Naive thymus-derived CD8-positive, alpha-beta T cell (primary cell): ENCODE results near the gene RNU1-4. TPM values are rescaled to one million over a fixed set of nuclear protein-coding genes. Genes with fewer than 3 reads are reported as not detected.
A peak's percentile ranks its signal among the peaks of the same experiment; 100 is the strongest.
"Not testable (repeated sequence)": the region's sequence is repeated elsewhere in the genome, so short reads cannot be mapped to it uniquely, and the experiment has no call there.

ENCODE experiments used
- ATAC-seq, 2 donors: fragments of 150-1000 bp; cut with Tn5 transposase in 1 of 2; sonication (Bioruptor Pico), chemical (Tn5 transposase) in 1 of 2; 1 replicate in 1 of 2; 2 replicates in 1 of 2; pipeline ENCODE4 v1.10.0; 2021; ENCODE audit warnings: mild to moderate bottlenecking in 2 of 2, moderate library complexity in 2 of 2
- POLR2A ChIA-PET: fragments of 350-600 bp; sonication (Branson Sonifier 250); formaldehyde crosslinking; loops from one replicate; lab custom pipeline; 2021; ENCODE audit warnings: antibody characterized with exemption; lab: Charles Lee
- DNase-seq, 10 donors: peaks; one replicate each; pipeline versions ENCODE4 v3.0.0 to v3.0.0-alpha.2; 2020 to 2022
- H3K27ac Mint-ChIP-seq, 10 donors: one replicate each; pipeline ENCODE4 v1.8.0; 2020 to 2022; ENCODE audit warnings: mild to moderate bottlenecking in 10 of 10, mixed read lengths in 10 of 10, moderate library complexity in 4 of 10, inconsistent platforms in 1 of 10
- H3K27me3 Mint-ChIP-seq, 5 donors: one replicate each; pipeline ENCODE4 v1.8.0; 2021 to 2022; ENCODE audit warnings: mixed read lengths in 5 of 5
- H3K36me3 Mint-ChIP-seq, 3 donors: one replicate each; pipeline ENCODE4 v1.8.0; 2020 to 2022; ENCODE audit warnings: mixed read lengths in 3 of 3, mild to moderate bottlenecking in 2 of 3, inconsistent platforms in 1 of 3
- H3K4me1 Mint-ChIP-seq, 4 donors: one replicate each; pipeline ENCODE4 v1.8.0; 2021 to 2022; ENCODE audit warnings: mixed read lengths in 4 of 4
- H3K4me3 Mint-ChIP-seq, 10 donors: one replicate each; pipeline ENCODE4 v1.8.0; 2020 to 2022; ENCODE audit warnings: mild to moderate bottlenecking in 10 of 10, mixed read lengths in 10 of 10, moderate library complexity in 6 of 10, inconsistent platforms in 1 of 10
- H3K9me3 Mint-ChIP-seq, 9 donors: one replicate each; pipeline ENCODE4 v1.8.0; 2020 to 2022; ENCODE audit warnings: mixed read lengths in 9 of 9, mild to moderate bottlenecking in 3 of 9, inconsistent platforms in 1 of 9, moderate library complexity in 1 of 9
- polyA plus RNA-seq, 3 donors: library from polyadenylated mRNA; unstranded; fragments of 300-500 nt; fragmentation: Illumina TruSeq; gene quantifications; one replicate each; pipeline ENCODE4 v1.2.3, GENCODE V29; 2021
- total RNA-seq, 8 experiments: library from RNA in 2 of 8; stranded (reverse) in 2 of 8; gene quantifications; one replicate each; pipeline ENCODE4 v1.2.3 and lab custom pipeline; 2021 to 2026

The RNU1-4 gene
- total and polyA plus RNA-seq, 5 experiments from 2014 or later = 22.6 to 3,916 (median 3,449) TPM; not detected in 2

DNA sequence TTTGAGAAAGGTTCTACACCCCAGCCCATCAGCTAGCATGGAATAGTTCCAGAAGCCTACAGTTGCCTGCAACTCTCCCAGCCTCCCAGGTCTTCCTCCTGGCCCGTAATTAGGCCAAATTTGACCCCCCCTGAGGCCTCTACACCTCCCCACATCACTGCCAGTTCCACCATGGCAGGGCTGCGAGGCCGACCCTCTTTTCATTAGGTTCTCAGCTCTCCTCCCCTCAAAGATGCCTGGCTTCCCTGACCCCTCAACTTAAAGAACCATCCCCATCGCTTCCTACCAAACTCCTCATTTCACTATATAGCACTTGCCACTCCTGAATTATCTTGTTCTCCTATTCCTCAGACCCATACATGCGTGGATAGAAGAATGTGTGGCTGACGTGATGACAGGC lies 27.3 kb upstream of the RNU1-4 start:
- H3K36me3 Mint-ChIP-seq, ATAC-seq, POLR2A ChIA-PET, H3K27ac Mint-ChIP-seq, H3K4me3 Mint-ChIP-seq, DNase-seq, H3K9me3 Mint-ChIP-seq, H3K4me1 Mint-ChIP-seq: not testable (repeated sequence)
- peaks cover 0 to 17% (median 10%) of the 10 kb centered on the region in 5 donors for H3K27me3 Mint-ChIP-seq

DNA sequence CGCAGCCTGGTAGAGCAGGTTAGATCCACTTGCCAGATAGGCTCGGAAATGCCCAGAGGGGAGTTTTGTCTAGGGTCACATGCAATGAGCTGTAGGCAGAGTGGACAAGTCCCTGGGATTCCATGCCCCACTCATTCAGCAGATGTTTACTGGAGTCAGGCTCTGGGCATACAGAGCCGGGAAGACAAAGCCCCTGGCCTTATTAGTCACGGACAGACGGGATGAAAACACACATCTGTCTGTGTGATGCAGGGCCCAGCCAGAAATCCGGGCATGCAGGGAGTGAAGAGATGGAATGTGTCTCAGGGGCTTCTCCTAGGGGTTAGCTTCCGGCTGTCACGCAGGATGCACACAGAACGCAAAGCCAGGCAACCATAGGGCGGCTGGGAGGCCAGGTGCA lies 26.8 kb upstream of the RNU1-4 start:
- H3K4me3 Mint-ChIP-seq, H3K36me3 Mint-ChIP-seq, H3K27ac Mint-ChIP-seq, H3K9me3 Mint-ChIP-seq, DNase-seq, H3K4me1 Mint-ChIP-seq, POLR2A ChIA-PET, ATAC-seq: not testable (repeated sequence)
- H3K27me3 Mint-ChIP-seq = peaks cover 0 to 17% (median 10%) of the 10 kb centered on the region in 5 donors

DNA sequence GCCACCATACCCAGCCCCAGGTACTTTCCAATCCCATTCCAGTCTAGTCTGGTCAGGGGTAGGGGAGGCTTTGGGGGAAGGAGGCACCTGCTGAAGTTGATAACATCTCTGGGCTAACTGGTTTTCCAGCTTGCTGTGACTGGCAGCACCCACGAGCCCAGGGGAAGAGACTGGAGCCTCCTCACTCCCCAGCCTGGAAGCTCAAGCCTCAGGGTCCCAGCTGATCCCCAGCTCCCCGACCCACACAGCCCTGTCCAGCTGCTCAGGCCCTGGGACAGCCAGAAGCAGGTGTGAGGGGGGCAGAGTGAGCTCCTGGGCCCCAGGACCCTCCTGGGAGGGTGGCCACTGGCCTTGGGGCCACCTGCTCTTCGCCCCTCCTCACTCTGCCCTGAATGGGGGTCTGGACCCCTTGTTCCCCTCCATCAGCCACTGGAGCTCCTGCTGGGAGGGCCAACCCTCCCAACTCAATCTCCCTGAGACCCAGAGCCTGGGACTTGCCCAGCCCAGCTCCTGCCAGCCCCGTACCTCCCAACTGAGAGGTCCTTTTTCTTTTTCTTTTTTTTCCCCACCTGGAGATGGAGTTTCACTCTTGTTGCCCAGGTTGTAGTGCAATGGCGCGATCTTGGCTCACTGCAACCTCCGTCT lies 23.5 kb upstream of the RNU1-4 start:
- peak overlapping the region in 1 of 10 donors; percentile 52 for H3K27ac Mint-ChIP-seq
- peaks cover 3 to 39% (median 19%) of the 10 kb centered on the region in 5 donors for H3K27me3 Mint-ChIP-seq
- ATAC-seq = no peak
- no peaks in the 10 kb centered on the region for H3K36me3 Mint-ChIP-seq
- no peaks in the 10 kb centered on the region for H3K4me1 Mint-ChIP-seq
- no peak for DNase-seq
- no peaks in the 10 kb centered on the region for H3K9me3 Mint-ChIP-seq
- POLR2A ChIA-PET = no interaction called here
- H3K4me3 Mint-ChIP-seq = no peak overlapping the region

DNA sequence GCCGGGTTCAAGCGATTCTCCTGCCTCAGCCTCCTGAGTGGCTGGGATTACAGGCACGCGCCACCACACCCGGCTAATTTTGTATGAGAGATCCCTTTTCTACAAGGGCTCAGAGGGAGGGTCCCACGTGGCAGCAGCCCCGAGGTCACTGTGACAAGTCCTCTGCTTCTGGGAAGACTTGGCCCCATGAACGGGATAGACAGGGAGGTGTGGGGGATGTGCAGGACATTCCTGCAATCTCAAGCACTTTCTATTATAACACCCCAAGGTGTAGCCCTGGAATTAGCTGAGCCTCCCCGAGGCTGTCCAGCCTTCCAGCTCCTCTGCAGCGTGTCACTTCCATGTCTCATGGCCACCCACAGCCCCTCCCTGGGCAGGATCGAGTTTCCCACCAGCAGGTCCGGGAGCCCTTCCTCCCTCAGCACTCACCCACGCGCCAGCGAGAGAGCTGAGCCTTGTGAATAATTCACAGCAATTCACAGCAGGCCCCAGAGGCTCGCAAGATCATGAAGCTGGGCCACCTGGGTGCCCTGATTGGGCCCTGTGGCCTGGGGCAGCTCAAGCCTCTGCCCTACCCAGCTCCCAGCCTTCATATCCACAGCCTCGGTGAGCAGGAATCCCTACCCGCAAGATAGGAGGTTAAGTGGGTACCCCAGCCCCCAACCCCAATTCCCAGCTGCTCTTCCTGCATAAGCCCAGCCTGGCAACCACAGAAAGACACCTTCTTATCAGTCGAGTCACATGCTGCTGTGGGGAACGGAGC lies 22.8 kb upstream of the RNU1-4 start:
- H3K4me3 Mint-ChIP-seq = no peak overlapping the region
- DNase-seq (peak in 1 of 10 donors; percentile 2), ATAC-seq (no peak)
- POLR2A ChIA-PET = no interaction called here
- no peaks in the 10 kb centered on the region for H3K9me3 Mint-ChIP-seq
- no peaks in the 10 kb centered on the region for H3K36me3 Mint-ChIP-seq
- H3K27me3 Mint-ChIP-seq = peaks cover 3 to 39% (median 19%) of the 10 kb centered on the region in 5 donors
- no peaks in the 10 kb centered on the region for H3K4me1 Mint-ChIP-seq
- H3K27ac Mint-ChIP-seq = no peak overlapping the region

DNA sequence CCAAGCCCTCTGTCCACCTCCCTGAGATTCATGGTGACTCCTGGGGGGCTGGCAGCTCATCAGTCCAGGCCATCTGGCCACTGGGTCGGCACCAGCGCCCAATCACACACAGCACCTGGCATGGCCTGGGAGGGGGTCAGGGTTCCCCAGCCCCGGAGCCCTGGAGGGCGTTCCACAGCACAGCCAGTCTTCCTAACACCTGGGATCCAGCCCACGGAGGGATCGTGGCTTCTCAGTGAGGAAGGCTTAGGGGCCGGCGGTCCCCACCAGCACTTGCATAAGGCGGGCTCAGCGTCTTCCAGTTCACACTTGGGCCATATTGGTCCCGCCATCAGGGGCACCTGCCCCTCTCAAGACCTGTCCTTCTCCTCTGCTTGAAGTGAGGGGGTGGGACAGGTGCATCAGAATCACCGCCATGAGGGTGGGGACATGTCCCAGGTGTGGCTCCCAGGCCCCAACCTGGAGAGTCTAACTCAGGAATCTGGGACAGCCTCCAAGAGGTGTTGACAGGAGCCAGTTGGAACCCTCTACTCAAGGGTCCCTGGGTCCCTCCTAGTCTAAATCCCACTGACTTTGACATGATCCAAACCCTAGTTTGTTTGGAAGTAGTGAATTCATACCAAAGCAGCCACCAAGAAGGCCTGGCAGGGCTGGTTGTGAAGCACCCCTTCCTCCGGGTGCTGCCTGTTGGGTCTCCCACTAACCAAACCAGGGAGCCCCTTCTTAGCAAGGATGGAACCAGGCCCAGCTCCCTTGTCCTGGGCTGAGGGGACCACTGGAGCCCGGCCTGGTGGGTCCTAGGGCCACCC lies 22.0 kb upstream of the RNU1-4 start:
- DNase-seq = peak in 1 of 10 donors; percentile 66
- H3K9me3 Mint-ChIP-seq, H3K4me1 Mint-ChIP-seq, H3K4me3 Mint-ChIP-seq, ATAC-seq, H3K36me3 Mint-ChIP-seq, H3K27ac Mint-ChIP-seq, POLR2A ChIA-PET: not testable (repeated sequence)
- peaks cover 3 to 39% (median 19%) of the 10 kb centered on the region in 5 donors for H3K27me3 Mint-ChIP-seq

DNA sequence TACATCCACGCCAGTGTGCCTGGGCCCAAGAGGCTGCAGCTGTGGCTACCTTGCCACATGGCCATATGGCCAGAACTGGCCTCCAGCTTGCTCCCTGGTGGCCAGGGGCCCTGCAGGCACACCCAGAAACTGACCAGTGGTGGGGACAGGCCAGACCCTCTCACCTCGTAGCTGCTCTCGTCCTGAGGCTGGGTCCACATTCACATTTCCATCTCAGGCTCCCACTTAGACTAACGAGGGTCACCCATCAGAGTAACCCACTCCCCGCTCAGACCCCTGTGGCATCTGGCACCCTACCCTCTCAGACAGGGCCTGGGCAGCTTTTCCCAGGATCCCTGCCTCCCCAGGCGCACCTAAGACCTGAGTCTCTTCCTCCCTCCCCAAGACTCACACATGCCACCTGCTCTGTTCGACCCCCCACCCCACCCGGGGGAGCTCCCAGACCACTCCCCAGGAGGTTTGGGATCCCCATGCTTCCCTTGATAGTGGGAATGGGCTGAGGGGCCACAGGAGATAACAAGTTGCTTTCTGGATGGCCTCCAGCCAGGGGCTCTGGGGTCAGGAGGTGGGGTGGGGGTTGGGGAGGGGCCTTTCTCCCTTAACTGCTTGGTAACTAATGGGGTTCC lies 21.3 kb upstream of the RNU1-4 start:
- POLR2A ChIA-PET = no interaction called here
- H3K36me3 Mint-ChIP-seq = no peaks in the 10 kb centered on the region
- H3K27ac Mint-ChIP-seq = peak overlapping the region in 2 of 10 donors; percentile 14 to 40

DNA sequence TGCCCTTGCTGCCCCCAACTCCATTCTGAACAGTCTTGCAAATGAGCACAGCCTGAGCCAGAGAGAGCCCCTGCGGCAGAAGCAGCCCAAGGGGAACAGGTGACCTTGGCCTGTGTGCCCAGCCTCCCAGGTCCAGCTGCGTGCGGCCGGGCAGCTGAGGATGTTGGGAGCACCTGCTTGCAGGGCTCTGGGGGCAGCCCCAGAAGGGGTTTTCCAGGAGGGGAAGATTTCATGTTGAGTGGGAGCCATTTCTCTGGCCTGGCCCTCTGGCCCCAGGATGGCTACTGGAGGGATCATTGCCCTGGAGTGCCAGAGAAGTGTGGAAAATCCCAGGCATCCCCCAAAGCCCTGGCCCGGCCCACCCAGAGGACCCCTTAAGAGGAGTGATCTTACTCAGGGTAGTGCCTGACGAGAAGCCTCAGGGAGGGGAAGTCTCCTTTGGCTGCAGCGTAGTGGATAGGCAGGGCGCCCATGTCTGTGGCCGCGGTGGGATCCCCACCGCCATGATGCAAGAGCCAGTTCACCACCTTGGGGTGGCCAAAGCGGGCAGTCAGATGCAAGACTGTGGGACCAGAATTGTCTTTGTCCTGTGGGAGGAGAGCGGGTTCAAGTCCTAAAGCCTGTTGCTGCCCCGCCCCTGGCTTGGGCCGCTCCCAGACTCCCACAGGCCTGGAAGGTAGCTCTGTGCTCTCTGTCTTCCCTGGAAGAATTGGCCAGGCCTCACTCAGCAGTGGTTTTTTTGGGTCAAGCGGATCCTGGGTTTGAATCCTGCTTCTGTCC lies 20.6 kb upstream of the RNU1-4 start:
- peaks cover 3 to 39% (median 19%) of the 10 kb centered on the region in 5 donors for H3K27me3 Mint-ChIP-seq
- H3K4me3 Mint-ChIP-seq = no peak overlapping the region
- DNase-seq = no peak
- POLR2A ChIA-PET = interaction anchor here (0.6 kb wide), 1 partner anchor 172 kb away, joined by 4 read pairs; no protein-coding TSS in a partner anchor
- H3K36me3 Mint-ChIP-seq = no peaks in the 10 kb centered on the region
- peak overlapping the region in 1 of 10 donors; percentile 40 for H3K27ac Mint-ChIP-seq
- no peaks in the 10 kb centered on the region for H3K9me3 Mint-ChIP-seq
- no peaks in the 10 kb centered on the region for H3K4me1 Mint-ChIP-seq
- ATAC-seq = no peak

More for the DNA sequence above, 21.3 kb upstream of the RNU1-4 start:
- Mint-ChIP-seq H3K4me1 (no peaks in the 10 kb centered on the region), H3K27me3 (peaks cover 3 to 39% (median 19%) of the 10 kb centered on the region in 5 donors), H3K4me3 (no peak overlapping the region), H3K9me3 (no peaks in the 10 kb centered on the region)
- DNase-seq (no peak), ATAC-seq (no peak)

DNA sequence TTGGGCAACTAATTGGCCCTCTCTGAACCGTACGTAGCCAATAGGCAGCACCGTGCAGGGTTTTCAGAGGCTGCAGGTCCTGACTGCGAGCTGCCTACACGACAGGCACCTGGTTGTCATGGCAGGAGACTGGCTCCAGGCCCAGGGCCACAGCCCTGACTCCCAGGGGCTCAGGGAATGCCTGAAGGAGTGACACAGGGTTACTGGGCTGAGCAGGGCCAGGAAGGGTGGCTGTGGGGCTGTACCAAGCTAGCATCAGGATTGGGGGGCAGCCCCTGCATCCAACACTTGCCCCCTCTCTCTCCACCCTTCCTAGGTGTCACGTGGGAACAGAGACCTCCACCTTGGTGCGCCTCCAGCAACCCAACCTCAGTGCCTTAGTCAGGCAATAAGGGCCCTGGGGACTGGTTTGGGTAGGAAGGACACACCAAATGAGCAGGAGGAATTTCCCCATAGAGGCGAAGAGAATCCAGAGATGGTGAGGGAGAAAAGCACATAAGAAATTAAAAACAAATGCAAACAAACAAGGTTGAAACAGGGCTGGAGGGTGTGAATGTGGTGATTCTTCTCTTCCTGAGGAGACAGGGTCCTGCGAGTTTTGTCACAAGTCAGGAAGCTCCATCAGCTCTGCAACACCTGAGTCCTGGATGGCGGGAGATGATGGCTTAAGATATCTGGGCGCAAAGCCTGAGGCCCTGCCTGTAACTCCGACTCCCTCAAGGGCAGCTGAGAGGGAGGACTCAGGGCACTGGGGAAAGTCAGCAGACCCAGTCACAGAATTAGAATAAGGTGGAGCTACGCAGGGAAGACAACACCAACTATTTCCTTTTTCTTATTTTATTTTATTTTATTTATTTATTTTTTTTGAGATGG lies 19.7 kb upstream of the RNU1-4 start:
- Mint-ChIP-seq H3K27me3 (peaks cover 3 to 39% (median 19%) of the 10 kb centered on the region in 5 donors), H3K9me3 (no peaks in the 10 kb centered on the region), H3K36me3 (no peaks in the 10 kb centered on the region), H3K4me1 (no peaks in the 10 kb centered on the region), H3K4me3 (no peak overlapping the region), H3K27ac (peak overlapping the region in 1 of 10 donors; percentile 1)
- DNase-seq = no peak
- POLR2A ChIA-PET = interaction anchor here (0.6 kb wide), 1 partner anchor 171 kb away, joined by 4 read pairs; no protein-coding TSS in a partner anchor
- no peak for ATAC-seq

DNA sequence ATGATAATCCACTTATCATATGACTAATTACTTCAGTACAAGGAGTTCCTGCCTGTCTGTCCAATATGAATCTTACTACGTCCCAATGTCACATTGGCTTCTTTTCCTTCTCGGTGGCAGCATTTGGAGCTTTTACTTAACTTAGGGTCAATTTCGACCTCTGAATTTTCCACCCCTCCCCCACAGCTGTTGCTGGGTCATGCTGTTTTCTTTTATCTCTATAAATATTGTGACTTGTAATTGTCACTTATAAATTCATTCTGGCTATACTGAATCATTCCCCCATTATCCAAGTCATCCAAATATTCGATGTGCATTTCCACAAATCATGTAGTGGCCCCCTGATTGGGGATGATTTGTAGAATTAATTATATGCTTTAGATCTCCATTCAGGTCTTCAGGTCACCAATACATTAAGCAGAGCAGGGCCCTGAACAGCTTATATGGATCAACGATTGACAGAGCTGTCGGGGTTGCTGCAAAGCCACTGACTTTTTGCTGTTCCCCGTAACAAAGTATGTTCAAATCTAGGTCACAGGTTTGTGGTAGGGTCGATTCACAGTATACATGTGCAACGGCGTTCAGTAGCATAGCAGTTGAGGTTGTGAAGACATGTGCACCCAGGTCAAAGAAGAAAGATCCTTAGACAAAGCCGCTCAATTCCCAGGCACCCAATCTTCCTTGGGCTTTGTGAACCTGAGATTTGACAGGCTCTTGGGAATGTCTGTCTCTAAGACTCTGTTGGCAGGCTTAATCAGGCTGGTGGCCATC lies 18.3 kb upstream of the RNU1-4 start:
- Mint-ChIP-seq H3K27me3 (peaks cover 3 to 35% (median 17%) of the 10 kb centered on the region in 5 donors), H3K4me3 (no peak overlapping the region), H3K27ac (no peak overlapping the region), H3K36me3 (no peaks in the 10 kb centered on the region), H3K4me1 (no peaks in the 10 kb centered on the region), H3K9me3 (no peaks in the 10 kb centered on the region)
- POLR2A ChIA-PET = no interaction called here
- no peak for ATAC-seq
- peak in 1 of 10 donors; percentile 54 for DNase-seq

DNA sequence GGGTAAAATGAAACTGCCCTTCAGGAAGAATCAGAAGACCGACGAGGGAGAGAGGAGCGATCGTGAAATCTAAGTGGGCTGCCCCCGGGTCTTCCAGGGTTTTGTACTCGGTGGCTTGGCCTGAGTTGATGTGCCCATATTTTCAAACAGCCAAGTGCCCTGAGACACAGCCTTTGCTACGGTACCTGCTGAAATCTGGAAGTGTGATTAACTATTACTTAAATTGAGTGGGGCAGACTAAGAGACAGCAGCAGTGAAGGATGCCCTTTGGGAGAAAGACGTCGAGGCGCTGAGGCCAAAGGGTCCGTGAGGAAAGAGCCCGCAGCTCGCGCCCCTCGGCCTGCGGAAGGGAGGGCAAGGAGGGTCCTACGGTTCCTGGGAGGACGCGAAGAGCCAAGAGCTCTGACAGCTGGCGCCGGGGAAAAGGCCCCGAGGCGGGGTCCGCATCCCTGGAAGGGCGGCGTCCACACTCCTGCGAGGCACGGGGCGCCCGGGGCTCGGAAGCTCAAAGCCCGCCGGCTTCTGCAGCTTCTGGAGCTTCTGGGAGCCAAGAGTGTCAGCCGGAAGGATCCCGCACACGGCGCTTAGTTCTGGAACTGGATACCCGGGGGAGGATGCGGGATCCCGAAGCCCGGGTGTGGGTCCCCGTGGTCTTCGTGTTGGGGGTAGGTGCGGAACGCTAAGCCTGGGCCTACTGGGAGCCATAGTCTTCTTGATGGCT lies 15.4 kb upstream of the RNU1-4 start:
- Mint-ChIP-seq H3K9me3 (no peaks in the 10 kb centered on the region), H3K27me3 (peaks cover 0 to 8% (median 7%) of the 10 kb centered on the region in 5 donors), H3K4me3 (no peak overlapping the region), H3K36me3 (no peaks in the 10 kb centered on the region), H3K27ac (no peak overlapping the region), H3K4me1 (no peaks in the 10 kb centered on the region)
- ATAC-seq = no peak
- peak in 2 of 10 donors; percentile 3 to 71 for DNase-seq
- POLR2A ChIA-PET = no interaction called here
